ENCODE measurements around the gene UBE2H. TPM values are rescaled to one million over a fixed set of nuclear protein-coding genes. Genes with fewer than 3 reads are reported as not detected.

Gene UBE2H
- total RNA-seq, 1 donor from 2014 or later = 80.7 TPM

- no peak for DNase-seq (ENCODE audit: extremely low spot score, unreplicated experiment)
- H3K27ac Mint-ChIP-seq = no peak overlapping the region
- peaks cover 8% of the 10 kb centered on the region for H3K4me1 Mint-ChIP-seq (ENCODE audit: unreplicated experiment)
- no peaks in the 10 kb centered on the region for H3K9me3 Mint-ChIP-seq
- TF ChIP-seq CTCF (conservative IDR thresholded peaks at IDR 0.05) = no peak
- no peaks in the 10 kb centered on the region for H3K36me3 Mint-ChIP-seq
- H3K27me3 Mint-ChIP-seq = peaks cover 54% of the 10 kb centered on the region
- no peak overlapping the region for H3K4me3 Mint-ChIP-seq
These were observed 163.8 kb downstream of the UBE2H start for GRCh38 chr7:129789000-129789399.

- Mint-ChIP-seq H3K4me3 (peak overlapping the region; percentile 22), H3K27ac (no peak overlapping the region), H3K9me3 (no peaks in the 10 kb centered on the region), H3K4me1 (ENCODE audit: unreplicated experiment) (peaks cover 19% of the 10 kb centered on the region), H3K27me3 (peaks cover 73% of the 10 kb centered on the region), H3K36me3 (no peaks in the 10 kb centered on the region)
- no peak for DNase-seq (ENCODE audit: extremely low spot score, unreplicated experiment)
- TF ChIP-seq CTCF (conservative IDR thresholded peaks at IDR 0.05) = no peak
These were observed 165.8 kb downstream of the UBE2H start for GRCh38 chr7:129786825-129787563.

- H3K27me3 Mint-ChIP-seq = peaks cover 81% of the 10 kb centered on the region
- peaks cover 25% of the 10 kb centered on the region for H3K4me1 Mint-ChIP-seq (ENCODE audit: unreplicated experiment)
- H3K36me3 Mint-ChIP-seq = no peaks in the 10 kb centered on the region
- no peak for DNase-seq (ENCODE audit: extremely low spot score, unreplicated experiment)
- no peaks in the 10 kb centered on the region for H3K9me3 Mint-ChIP-seq
- peak overlapping the region; percentile 73 for H3K4me3 Mint-ChIP-seq
- no peak for TF ChIP-seq CTCF (conservative IDR thresholded peaks at IDR 0.05)
- H3K27ac Mint-ChIP-seq = no peak overlapping the region
These were observed 166.9 kb downstream of the UBE2H start for GRCh38 chr7:129785685-129786514.

- peaks cover 80% of the 10 kb centered on the region for H3K27me3 Mint-ChIP-seq
- peak overlapping the region; percentile 73 for H3K4me3 Mint-ChIP-seq
- no peak for TF ChIP-seq CTCF (conservative IDR thresholded peaks at IDR 0.05)
- H3K4me1 Mint-ChIP-seq (ENCODE audit: unreplicated experiment) = peaks cover 25% of the 10 kb centered on the region
- H3K27ac Mint-ChIP-seq = no peak overlapping the region
- no peak for DNase-seq (ENCODE audit: extremely low spot score, unreplicated experiment)
- no peaks in the 10 kb centered on the region for H3K9me3 Mint-ChIP-seq
- no peaks in the 10 kb centered on the region for H3K36me3 Mint-ChIP-seq
These were observed 167.7 kb downstream of the UBE2H start for GRCh38 chr7:129784783-129785684.

GRCh38 chr7:129784437-129784782 is 168.3 kb downstream of the UBE2H start:
- no peak for TF ChIP-seq CTCF (conservative IDR thresholded peaks at IDR 0.05)
- Mint-ChIP-seq H3K27me3 (peaks cover 74% of the 10 kb centered on the region), H3K27ac (no peak overlapping the region), H3K9me3 (no peaks in the 10 kb centered on the region), H3K36me3 (no peaks in the 10 kb centered on the region), H3K4me1 (ENCODE audit: unreplicated experiment) (peaks cover 23% of the 10 kb centered on the region), H3K4me3 (no peak overlapping the region)
- no peak for DNase-seq (ENCODE audit: extremely low spot score, unreplicated experiment)
